Lower lobe of right lung (tissue), 2 donors: Measurements from ENCODE around the gene NRXN2. TPM values are rescaled to one million over a fixed set of nuclear protein-coding genes. Genes with fewer than 3 reads are reported as not detected.

Experiments used
- ATAC-seq, 2 donors: fragments of 200-7000 bp; cut with Tn5 transposase; one replicate each; pipeline ENCODE4 v1.9.1; 2020 to 2022; ENCODE audit warnings: mild to moderate bottlenecking in 2 of 2, moderate library complexity in 2 of 2
- DNase-seq: peaks from one replicate; pipeline ENCODE4 v3.0.0-alpha.2; 2020
- H3K27ac ChIP-seq: fragments of 200-600 bp; one replicate; pipeline ENCODE4 v1.8.0; 2022
- H3K27me3 ChIP-seq: fragments of 200-600 bp; one replicate; pipeline ENCODE4 v1.8.0; 2022; ENCODE audit warnings: low read depth
- H3K36me3 ChIP-seq: fragments of 200-600 bp; one replicate; pipeline ENCODE4 v1.8.0; 2022; ENCODE audit warnings: mild to moderate bottlenecking
- H3K4me1 ChIP-seq: fragments of 200-600 bp; one replicate; pipeline ENCODE4 v1.8.0; 2022
- H3K4me3 ChIP-seq: fragments of 200-600 bp; one replicate; pipeline ENCODE4 v1.8.0; 2022; ENCODE audit warnings: mild to moderate bottlenecking
- H3K9me3 ChIP-seq: fragments of 200-600 bp; one replicate; pipeline ENCODE4 v1.8.0; 2022
- intact Hi-C: fragments of 100-400 bp; cut with DNase I; formaldehyde crosslinking; loops from one replicate; pipeline ENCODE4 v1.11.0; 2022
- total RNA-seq: library from RNA; stranded (reverse); fragmentation: NEBNext Ultra II Directional; extraction: Animal tissue kit (Norgen Biotek cat#: 25700); gene quantifications from one replicate; pipeline ENCODE4 v1.2.1, GENCODE V29; 2021
- TF ChIP-seq, protein P1 (sequence below): fragments of 200-600 bp; IDR thresholded peaks from one replicate; pipeline ENCODE4 v1.8.0; 2022; ENCODE audit warnings: antibody characterized with exemption, mild to moderate bottlenecking
- donor health status: DM: no; HTN: yes; CAD: no; lungs with severe emphysema.

NRXN2 gene
- total RNA-seq, 1 donor from 2014 or later: 1.7 TPM

DNA sequence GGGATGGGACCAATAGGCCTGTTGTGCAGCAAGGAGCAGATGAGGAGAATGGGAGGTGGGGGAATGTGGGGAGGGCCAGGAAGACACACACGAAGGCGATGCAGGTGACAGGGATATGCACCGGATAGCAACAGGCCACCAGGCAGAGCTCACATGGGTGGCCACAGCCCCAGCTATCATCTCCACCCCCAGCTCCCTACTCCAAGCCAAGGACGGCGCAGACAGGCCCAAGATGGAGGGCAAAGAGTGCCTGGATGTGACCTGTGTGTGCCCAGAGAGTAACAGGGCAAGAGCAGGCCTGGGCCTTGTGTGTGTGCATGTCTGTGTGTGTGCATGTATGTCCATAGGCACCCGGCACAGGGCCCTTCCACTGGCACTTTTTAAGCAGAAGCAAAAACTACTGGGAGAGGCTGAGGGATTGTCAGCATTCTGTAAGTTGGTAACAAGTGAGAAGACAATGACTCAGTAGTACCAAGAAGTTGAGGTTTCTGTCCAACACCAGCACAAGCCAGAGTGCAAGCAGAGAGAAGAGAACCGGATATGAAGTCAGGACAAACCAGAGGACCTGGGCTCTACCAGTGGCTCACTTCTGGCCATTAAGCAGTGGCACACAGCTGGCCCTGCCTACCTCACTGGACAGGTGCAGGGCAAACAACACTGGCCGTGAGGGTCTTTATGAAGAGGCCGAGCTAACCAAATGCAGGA lies 36.4 kb downstream of the NRXN2 start:
- no peaks in the 10 kb centered on the region for H3K27me3 ChIP-seq
- TF ChIP-seq, protein P1, sequence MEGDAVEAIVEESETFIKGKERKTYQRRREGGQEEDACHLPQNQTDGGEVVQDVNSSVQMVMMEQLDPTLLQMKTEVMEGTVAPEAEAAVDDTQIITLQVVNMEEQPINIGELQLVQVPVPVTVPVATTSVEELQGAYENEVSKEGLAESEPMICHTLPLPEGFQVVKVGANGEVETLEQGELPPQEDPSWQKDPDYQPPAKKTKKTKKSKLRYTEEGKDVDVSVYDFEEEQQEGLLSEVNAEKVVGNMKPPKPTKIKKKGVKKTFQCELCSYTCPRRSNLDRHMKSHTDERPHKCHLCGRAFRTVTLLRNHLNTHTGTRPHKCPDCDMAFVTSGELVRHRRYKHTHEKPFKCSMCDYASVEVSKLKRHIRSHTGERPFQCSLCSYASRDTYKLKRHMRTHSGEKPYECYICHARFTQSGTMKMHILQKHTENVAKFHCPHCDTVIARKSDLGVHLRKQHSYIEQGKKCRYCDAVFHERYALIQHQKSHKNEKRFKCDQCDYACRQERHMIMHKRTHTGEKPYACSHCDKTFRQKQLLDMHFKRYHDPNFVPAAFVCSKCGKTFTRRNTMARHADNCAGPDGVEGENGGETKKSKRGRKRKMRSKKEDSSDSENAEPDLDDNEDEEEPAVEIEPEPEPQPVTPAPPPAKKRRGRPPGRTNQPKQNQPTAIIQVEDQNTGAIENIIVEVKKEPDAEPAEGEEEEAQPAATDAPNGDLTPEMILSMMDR: no peak

DNA sequence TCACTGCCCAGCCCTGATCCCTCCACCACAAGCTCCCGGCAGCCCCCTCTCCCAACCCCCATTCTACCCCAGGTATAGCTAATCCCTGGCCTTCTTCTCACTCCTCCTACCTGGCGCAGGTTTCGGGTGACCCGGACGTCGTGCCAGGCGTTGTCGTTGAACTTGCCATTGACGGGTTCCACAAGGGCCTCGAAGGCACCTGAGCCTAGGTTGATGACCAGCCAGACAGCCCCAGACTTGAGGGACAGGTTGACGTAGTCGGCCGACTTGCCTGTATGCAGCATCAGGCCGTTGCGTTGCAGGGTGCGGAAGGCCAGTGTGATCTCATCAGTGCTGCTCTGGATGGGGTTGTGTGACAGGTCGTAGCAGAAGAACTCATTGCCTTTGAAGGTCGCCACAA lies 37.5 kb downstream of the NRXN2 start:
- no peak for DNase-seq

More for the DNA sequence above, 36.4 kb downstream of the NRXN2 start:
- Histone ChIP-seq H3K27ac (no peak overlapping the region), H3K4me1 (peaks cover 9% of the 10 kb centered on the region), H3K36me3 (no peaks in the 10 kb centered on the region), H3K9me3 (no peaks in the 10 kb centered on the region), H3K4me3 (no peak overlapping the region)
- intact Hi-C loops: no loop called here
- DNase-seq (no peak), ATAC-seq (no peak)

DNA sequence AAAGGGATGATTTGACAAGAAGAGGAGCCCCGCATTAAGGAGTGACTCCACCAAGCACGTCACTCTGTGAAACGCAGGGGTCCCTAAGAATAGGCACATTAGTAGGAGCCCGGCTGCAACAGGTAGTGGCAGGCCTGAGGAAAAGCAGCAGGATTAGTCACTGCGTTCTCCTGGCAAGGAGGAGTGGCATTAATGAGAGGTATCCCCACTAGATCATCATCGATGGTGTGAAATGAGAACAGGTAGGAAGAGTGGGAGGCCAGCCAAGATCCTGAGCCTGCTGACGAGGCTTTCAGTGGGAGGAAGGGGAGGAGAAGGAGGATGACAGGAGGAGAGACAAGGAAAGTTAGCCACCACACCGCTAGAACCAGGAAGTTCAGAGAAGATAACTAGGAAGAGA lies 38.6 kb downstream of the NRXN2 start:
- no peaks in the 10 kb centered on the region for H3K9me3 ChIP-seq
- no peaks in the 10 kb centered on the region for H3K36me3 ChIP-seq
- no peaks in the 10 kb centered on the region for H3K27me3 ChIP-seq
- no peak overlapping the region for H3K27ac ChIP-seq
- DNase-seq (no peak), ATAC-seq (no peak)
- H3K4me1 ChIP-seq: peaks cover 9% of the 10 kb centered on the region
- TF ChIP-seq, protein P1: no peak
- intact Hi-C loops: no loop called here
- no peak overlapping the region for H3K4me3 ChIP-seq

More for the DNA sequence above, 37.5 kb downstream of the NRXN2 start:
- TF ChIP-seq, protein P1: no peak
- no peak for ATAC-seq
- Histone ChIP-seq H3K27me3 (no peaks in the 10 kb centered on the region), H3K36me3 (no peaks in the 10 kb centered on the region), H3K4me3 (no peak overlapping the region), H3K4me1 (peaks cover 9% of the 10 kb centered on the region), H3K27ac (no peak overlapping the region), H3K9me3 (no peaks in the 10 kb centered on the region)
- intact Hi-C loops: no loop called here

DNA sequence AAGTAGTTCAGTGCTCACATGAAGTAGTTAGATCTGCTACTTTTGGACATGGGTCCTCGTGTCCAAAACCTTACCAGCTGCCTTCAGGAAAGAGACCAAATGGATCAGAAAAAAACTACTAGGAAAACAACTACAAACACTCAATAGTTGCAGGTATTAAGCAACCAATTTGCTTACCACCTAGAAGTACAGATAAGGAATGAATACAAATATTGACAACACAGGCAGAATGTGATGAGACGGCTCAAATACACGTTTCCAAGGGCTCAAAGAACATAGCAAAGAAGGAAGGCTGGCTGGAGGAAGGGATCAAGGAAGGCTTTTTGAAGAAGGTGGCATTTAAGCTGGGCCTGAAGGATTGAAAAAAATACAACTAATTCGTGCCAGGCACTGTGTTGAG lies 41.8 kb downstream of the NRXN2 start:
- ATAC-seq: no peak
- Histone ChIP-seq H3K27me3 (peaks cover 10% of the 10 kb centered on the region), H3K27ac (no peak overlapping the region), H3K4me1 (no peaks in the 10 kb centered on the region), H3K9me3 (no peaks in the 10 kb centered on the region), H3K36me3 (no peaks in the 10 kb centered on the region), H3K4me3 (no peak overlapping the region)
- DNase-seq: no peak
- intact Hi-C loops: no loop called here
- TF ChIP-seq, protein P1: no peak

GRCh38 chr11:64679846-64680245 lies 43.2 kb downstream of the NRXN2 start:
- TF ChIP-seq, protein P1: no peak
- DNase-seq (no peak), ATAC-seq (no peak)
- Histone ChIP-seq H3K27me3 (peaks cover 17% of the 10 kb centered on the region), H3K36me3 (no peaks in the 10 kb centered on the region), H3K4me3 (no peak overlapping the region), H3K4me1 (peaks cover 5% of the 10 kb centered on the region), H3K27ac (no peak overlapping the region), H3K9me3 (no peaks in the 10 kb centered on the region)
- intact Hi-C loops: no loop called here
